Activated CD4-positive, alpha-beta T cell treated with anti-CD3 and anti-CD28 coated beads, Interleukin-2, amount 50 U/mL, for 24 hours (primary cell): ENCODE results near the gene AGMO.

ENCODE experiments used
- DNase-seq, 2 donors: peaks; one replicate each; pipeline ENCODE4 v3.0.0-alpha.2; 2020; ENCODE audit warnings: low read depth in 1 of 2, low spot score in 1 of 2

AGMO gene

GRCh38 chr7:15245831-15246230, 316.0 kb downstream of the AGMO start:
- no peak for DNase-seq

- DNase-seq, result no peak
Observed at GRCh38 chr7:15239801-15240200, 322.0 kb downstream of the AGMO start.

GRCh38 chr7:15236952-15237351, 324.9 kb downstream of the AGMO start:
- DNase-seq, result no peak

GRCh38 chr7:15234431-15234830, 327.4 kb downstream of the AGMO start:
- DNase-seq, result no peak

GRCh38 chr7:15228831-15229230, 333.0 kb downstream of the AGMO start:
- no peak for DNase-seq

GRCh38 chr7:15225981-15226380, 335.8 kb downstream of the AGMO start:
- DNase-seq, result no peak

GRCh38 chr7:15219758-15220157, 342.1 kb downstream of the AGMO start:
- no peak for DNase-seq

GRCh38 chr7:15218261-15218660, 343.6 kb downstream of the AGMO start:
- DNase-seq, result no peak

- DNase-seq, result no peak
Observed at GRCh38 chr7:15215616-15216015, 346.2 kb downstream of the AGMO start.

GRCh38 chr7:15214976-15215375, 346.8 kb downstream of the AGMO start:
- no peak for DNase-seq

- DNase-seq, result no peak
Observed at GRCh38 chr7:15213093-15213492, 348.7 kb downstream of the AGMO start.

- DNase-seq, result no peak
Observed at GRCh38 chr7:15209429-15209828, 352.4 kb downstream of the AGMO start.

GRCh38 chr7:15204421-15204820, 357.4 kb downstream of the AGMO start:
- no peak for DNase-seq

- DNase-seq, result no peak
Observed at GRCh38 chr7:15199482-15199881, 362.3 kb downstream of the AGMO start.

- DNase-seq, result no peak
Observed at GRCh38 chr7:15197042-15197977, 364.5 kb downstream of the AGMO start.

- DNase-seq, result no peak
Observed at GRCh38 chr7:15178065-15178464, 383.8 kb downstream of the AGMO start.

- no peak for DNase-seq
Observed at GRCh38 chr7:15176089-15176488, 385.7 kb downstream of the AGMO start.

GRCh38 chr7:15175152-15175551, 386.7 kb downstream of the AGMO start:
- DNase-seq, result no peak

- DNase-seq, result no peak
Observed at GRCh38 chr7:15174485-15174884, 387.3 kb downstream of the AGMO start.

GRCh38 chr7:15168489-15168888, 393.3 kb downstream of the AGMO start:
- no peak for DNase-seq

- no peak for DNase-seq
Observed at GRCh38 chr7:15167912-15168311, 393.9 kb downstream of the AGMO start.

- DNase-seq, result no peak
Observed at GRCh38 chr7:15166620-15167019, 395.2 kb downstream of the AGMO start.

- no peak for DNase-seq
Observed at GRCh38 chr7:15159261-15159660, 402.6 kb downstream of the AGMO start.
